Activated T-helper 1 cell treated with Interleukin-2 at 50 U/mL for 16 hours (primary cell): Measurements from ENCODE around the gene STX19.
"Not testable (repeated sequence)": the region's sequence is repeated elsewhere in the genome, so short reads cannot be mapped to it uniquely, and the experiment has no call there.

Experiments
- DNase-seq: peaks from one replicate; pipeline ENCODE4 v3.0.0-alpha.2; 2020; ENCODE audit warnings: low read depth

Gene STX19

GRCh38 chr3:93973131-93974126 is 55.0 kb downstream of the STX19 start, which contains the start of gene PROS1:
Gene PROS1, minus strand, starts transcription at chr3:93973896. Its CDS starts 147 bp downstream, at chr3:93973749.
- peak; percentile 13 for DNase-seq

GRCh38 chr3:93969997-93970396 is 58.4 kb downstream of the STX19 start:
- no peak for DNase-seq

GRCh38 chr3:93969443-93969842 is 59.0 kb downstream of the STX19 start:
- no peak for DNase-seq

GRCh38 chr3:93965106-93965505 is 63.3 kb downstream of the STX19 start:
- DNase-seq, result not testable (repeated sequence)
